HepG2 (cell line): Measurements from ENCODE around the gene CCT6A. TPM values are rescaled to one million over a fixed set of nuclear protein-coding genes. Genes with fewer than 3 reads are reported as not detected.

ENCODE experiments used
- DBP ChIP-seq: sonication (generic); formaldehyde crosslinking; IDR thresholded peaks from 2 replicates; pipeline ENCODE4 v1.4.0; 2020; ENCODE audit warnings: missing genetic modification reagents; ENCODE audit errors: not compliant biosample characterization
- DMAP1 ChIP-seq: IDR thresholded peaks from 2 replicates; pipeline ENCODE4 v1.6.1; 2016
- GLMP ChIP-seq: sonication (generic); formaldehyde crosslinking; IDR thresholded peaks from 2 replicates; pipeline ENCODE4 v1.9.0; 2021; ENCODE audit warnings: missing genetic modification reagents, mild to moderate bottlenecking, borderline replicate concordance
- MAFG ChIP-seq: sonication (generic); formaldehyde crosslinking; IDR thresholded peaks from 2 replicates; pipeline ENCODE4 v1.5.1; 2020; ENCODE audit warnings: mild to moderate bottlenecking, missing genetic modification reagents
- MTERF4 ChIP-seq: sonication (generic); formaldehyde crosslinking; IDR thresholded peaks from 2 replicates; pipeline ENCODE4 v1.8.0; 2023; ENCODE audit warnings: mild to moderate bottlenecking, missing genetic modification reagents
- NCOA2 ChIP-seq: sonication (generic); formaldehyde crosslinking; IDR thresholded peaks from 2 replicates; pipeline ENCODE4 v1.8.0; 2022; ENCODE audit warnings: inconsistent platforms
- PRDM4 ChIP-seq: sonication (generic); formaldehyde crosslinking; IDR thresholded peaks from 2 replicates; pipeline ENCODE4 v1.9.0; 2021; ENCODE audit warnings: missing genetic modification reagents, borderline replicate concordance
- PRMT3 ChIP-seq: sonication (generic); formaldehyde crosslinking; IDR thresholded peaks from 2 replicates; pipeline ENCODE4 v1.8.1; 2022; ENCODE audit warnings: low read depth, mild to moderate bottlenecking, moderate library complexity, missing genetic modification reagents, borderline replicate concordance
- RARA ChIP-seq: IDR thresholded peaks from 2 replicates; pipeline ENCODE4 v1.6.1; 2016; ENCODE audit warnings: missing genetic modification reagents, missing compliant biosample characterization
- RBM22 ChIP-seq: fragments of 200-400 bp; formaldehyde crosslinking; optimal IDR thresholded peaks from 2 replicates; pipeline ENCODE3; 2017; ENCODE audit warnings: mild to moderate bottlenecking, low read length, moderate library complexity
- SUZ12 ChIP-seq: fragments of 150-350 bp; IDR thresholded peaks from 2 replicates; pipeline ENCODE4 v1.6.1; 2014; ENCODE audit warnings: low read depth, low read length
- TBX3 ChIP-seq: fragments of 450-650 bp; IDR thresholded peaks from 2 replicates; pipeline ENCODE4 v1.6.1; 2017; ENCODE audit warnings: antibody characterized with exemption, mild to moderate bottlenecking, inconsistent platforms, borderline replicate concordance
- TOE1 ChIP-seq: sonication (generic); formaldehyde crosslinking; IDR thresholded peaks from 2 replicates; pipeline ENCODE4 v1.4.0; 2020; ENCODE audit warnings: mild to moderate bottlenecking, missing genetic modification reagents
- ZFP82 ChIP-seq: sonication (generic); formaldehyde crosslinking; IDR thresholded peaks from 2 replicates; pipeline ENCODE4 v1.5.1; 2020; ENCODE audit warnings: mild to moderate bottlenecking, missing genetic modification reagents, borderline replicate concordance
- ZFYVE20 ChIP-seq: sonication (generic); formaldehyde crosslinking; IDR thresholded peaks from 2 replicates; pipeline ENCODE4 v1.8.0; 2023; ENCODE audit warnings: low read depth, mild to moderate bottlenecking, moderate library complexity, missing genetic modification reagents, borderline replicate concordance
- ZNF232 ChIP-seq: sonication (generic); formaldehyde crosslinking; IDR thresholded peaks from 2 replicates; pipeline ENCODE4 v1.4.0; 2020; ENCODE audit warnings: missing genetic modification reagents, borderline replicate concordance
- ZNF280D ChIP-seq: sonication (generic); formaldehyde crosslinking; IDR thresholded peaks from 2 replicates; pipeline ENCODE4 v1.5.1; 2020; ENCODE audit warnings: mild to moderate bottlenecking, missing genetic modification reagents
- ZNF800 ChIP-seq: sonication (generic); formaldehyde crosslinking; IDR thresholded peaks from 2 replicates; pipeline ENCODE4 v1.4.0; 2020; ENCODE audit warnings: missing genetic modification reagents
- polyA plus RNA-seq, 8 experiments: library from polyadenylated mRNA; depleted of rRNA in 3 of 8; stranded (reverse) in 7 of 8; unstranded in 1 of 8; fragments of >200 nt; fragmentation: Illumina TruSeq in 4 of 8; extraction: Trizol in 4 of 8; gene quantifications; 2 replicates each; pipeline versions ENCODE4 v1.2.1 to v1.2.3, GENCODE V29; 2011 to 2016; ENCODE audit warnings: low read depth in 4 of 8, missing spikeins in 1 of 8, mixed read lengths in 1 of 8; ENCODE audit not compliant: insufficient read depth in 1 of 8
- total RNA-seq, 5 experiments: library from RNA; depleted of rRNA; stranded (reverse); fragments of >200 nt; fragmentation: Illumina TruSeq; extraction: Trizol; gene quantifications; 2 replicates each; pipeline ENCODE4 v1.2.3, GENCODE V29; 2016; ENCODE audit warnings: low read depth in 1 of 5

The CCT6A gene
- total and polyA plus RNA-seq, 2 of the 13 experiments (the other 11 are each of a cell fraction or from before 2014, with no cell fraction given): 219 to 292 TPM

- TF ChIP-seq DBP (CRISPR knock-in tag) (no peak), RBM22 (peak; percentile 70), NCOA2 (no peak), ZNF232 (CRISPR knock-in tag) (peak; percentile 69; the same call in 1 of the 2 replicates), ZNF280D (CRISPR knock-in tag) (no peak), PRMT3 (peak; percentile 51; the same call in 1 of the 2 replicates), ZFYVE20 (CRISPR knock-in tag) (no peak), ZFP82 (CRISPR knock-in tag) (peak; percentile 61; the same call in 1 of the 2 replicates), RARA (CRISPR knock-in tag) (peak; percentile 57), PRDM4 (CRISPR knock-in tag) (no peak), TOE1 (CRISPR knock-in tag) (0 out of 2 replicates have a peak, but pooled peaks have one; percentile 18), DMAP1 (CRISPR knock-in tag) (peak; percentile 78), GLMP (CRISPR knock-in tag) (no peak), MAFG (CRISPR knock-in tag) (no peak), SUZ12 (no peak), MTERF4 (CRISPR knock-in tag) (0 out of 2 replicates have a peak, but pooled peaks have one; percentile 60), TBX3 (no peak), ZNF800 (0 out of 2 replicates have a peak, but pooled peaks have one; percentile 36)
Observed at GRCh38 chr7:56063882-56064625, 12.5 kb downstream of the CCT6A start, which contains the start of gene SUMF2 (continued).
